B cell (primary cell): ENCODE results near the gene ETS1. TPM values are rescaled to one million over a fixed set of nuclear protein-coding genes. Genes with fewer than 3 reads are reported as not detected.

Experiments used
- ATAC-seq: fragments of 200-7000 bp; cut with Tn5 transposase; one replicate; pipeline ENCODE4 v1.10.0; 2021; ENCODE audit warnings: low read depth, mild to moderate bottlenecking, moderate number of reproducible peaks, moderate library complexity
- CTCF ChIA-PET: fragments of 350-600 bp; sonication (Branson Sonifier 250); formaldehyde crosslinking; loops from one replicate; lab custom pipeline; 2021; ENCODE audit warnings: antibody characterized with exemption, inconsistent platforms; lab: Charles Lee
- POLR2A ChIA-PET: fragments of 350-600 bp; sonication (Branson Sonifier 250); formaldehyde crosslinking; loops from one replicate; lab custom pipeline; 2021; ENCODE audit warnings: antibody characterized with exemption; lab: Charles Lee
- DNase-seq: peaks from one replicate; pipeline ENCODE4 v3.0.0; 2013
- H2AFZ ChIP-seq: 2 replicates; pipeline ENCODE4 v1.6.1; 2012; ENCODE audit warnings: mild to moderate bottlenecking, low read depth, low read length; ENCODE audit not compliant: insufficient read depth, poor library complexity, severe bottlenecking
- H3K27ac ChIP-seq, 2 donors: 1 replicate in 1 of 2; 2 replicates in 1 of 2; pipeline ENCODE4 v1.5.1; 2012 to 2013; ENCODE audit warnings: low read length in 2 of 2, mild to moderate bottlenecking in 2 of 2, moderate library complexity in 1 of 2
- H3K27me3 ChIP-seq, 4 experiments: fragments of 200-600 bp in 1 of 4; sonication (generic) in 1 of 4; replicated peaks in 1 of 4; 1 replicate in 2 of 4; 2 replicates in 2 of 4; pipeline versions ENCODE4 v1.6.1 to v1.7.0; 2013 to 2016; ENCODE audit warnings: low read length in 3 of 4, mild to moderate bottlenecking in 2 of 4, mixed read lengths in 1 of 4, moderate library complexity in 1 of 4; ENCODE audit not compliant: insufficient read depth in 4 of 4, control insufficient read depth in 3 of 4; ENCODE audit errors: control extremely low read depth in 1 of 4
- H3K36me3 ChIP-seq, 2 experiments: replicated peaks in 1 of 2; 1 replicate in 1 of 2; 2 replicates in 1 of 2; pipeline versions ENCODE4 v1.6.1 to v1.7.1; 2013; ENCODE audit warnings: low read length in 1 of 2; ENCODE audit not compliant: insufficient read depth in 2 of 2, control insufficient read depth in 1 of 2; ENCODE audit errors: control extremely low read depth in 1 of 2, extremely low read depth in 1 of 2
- H3K4me1 ChIP-seq, 2 donors: fragments of 200-600 bp in 1 of 2; sonication (generic) in 1 of 2; 1 replicate in 1 of 2; 2 replicates in 1 of 2; pipeline versions ENCODE4 v1.5.1 to v1.6.1; 2013 to 2017; ENCODE audit warnings: low read length in 2 of 2; ENCODE audit not compliant: control insufficient read depth in 2 of 2, insufficient read depth in 2 of 2
- H3K4me2 ChIP-seq: replicated peaks from 2 replicates; pipeline ENCODE3; 2012; ENCODE audit warnings: mild to moderate bottlenecking, low read depth, low read length; ENCODE audit not compliant: poor library complexity, severe bottlenecking
- H3K4me3 ChIP-seq, 5 experiments: fragments of 200-600 bp in 1 of 5; sonication (generic) in 1 of 5; 1 replicate in 3 of 5; 2 replicates in 2 of 5; pipeline versions ENCODE4 v1.5.1 to v1.7.0; 2011 to 2016; ENCODE audit warnings: low read length in 4 of 5, mild to moderate bottlenecking in 4 of 5, low read depth in 2 of 5, control low read depth in 1 of 5, moderate library complexity in 1 of 5; ENCODE audit not compliant: insufficient read depth in 1 of 5; ENCODE audit errors: control extremely low read depth in 1 of 5, extremely low read depth in 1 of 5
- H3K79me2 ChIP-seq: fragments of 200-600 bp; sonication (generic); one replicate; pipeline ENCODE4 v1.6.0; 2016; ENCODE audit warnings: low read length; ENCODE audit not compliant: control insufficient read depth, insufficient read depth
- H3K9ac ChIP-seq: fragments of 200-600 bp; sonication (generic); 2 replicates; pipeline ENCODE4 v1.6.1; 2017; ENCODE audit warnings: mild to moderate bottlenecking, low read length, moderate library complexity
- H3K9me3 ChIP-seq, 3 donors: one replicate each; pipeline versions ENCODE4 v1.6.1 to v1.7.1; 2013; ENCODE audit warnings: low read length in 2 of 3; ENCODE audit not compliant: control insufficient read depth in 2 of 3, insufficient read depth in 1 of 3; ENCODE audit errors: control extremely low read depth in 1 of 3
- H4K20me1 ChIP-seq: 2 replicates; pipeline ENCODE4 v1.6.0; 2012; ENCODE audit warnings: mild to moderate bottlenecking, low read length; ENCODE audit not compliant: insufficient read depth, control insufficient read depth, poor library complexity, severe bottlenecking
- H3K27ac Mint-ChIP-seq: one replicate; pipeline ENCODE4 v1.8.0; 2021; ENCODE audit warnings: mixed read lengths
- H3K27me3 Mint-ChIP-seq: one replicate; pipeline ENCODE4 v1.8.0; 2021; ENCODE audit warnings: mixed read lengths
- H3K4me1 Mint-ChIP-seq: one replicate; pipeline ENCODE4 v1.8.0; 2021; ENCODE audit warnings: mixed read lengths
- H3K4me3 Mint-ChIP-seq: one replicate; pipeline ENCODE4 v1.8.0; 2021; ENCODE audit warnings: mixed read lengths
- H3K9me3 Mint-ChIP-seq: one replicate; pipeline ENCODE4 v1.8.0; 2022; ENCODE audit warnings: mixed read lengths; ENCODE audit not compliant: insufficient read depth
- EZH2 ChIP-seq: IDR thresholded peaks from 2 replicates; pipeline ENCODE4 v1.6.1; 2012; ENCODE audit warnings: borderline replicate concordance, low read depth, mild to moderate bottlenecking, moderate library complexity, low read length; ENCODE audit not compliant: insufficient read depth, poor library complexity, severe bottlenecking
- WGBS: methylation state at CpG from one replicate; pipeline ENCODE4 v1.1.5; 2013; ENCODE audit warnings: missing lambda C conversion rate; ENCODE audit not compliant: insufficient coverage; 5-methylcytosine and 5-hydroxymethylcytosine counted together
- intact Hi-C: fragments of 100-400 bp; cut with micrococcal nuclease; formaldehyde crosslinking; loops from one replicate; pipeline ENCODE4 v1.10.0; 2022
- polyA plus RNA-seq: library from polyadenylated mRNA; depleted of rRNA; stranded (reverse); fragments of >200 nt; gene quantifications from 2 replicates; pipeline ENCODE4 v1.2.3, GENCODE V29; 2012
- total RNA-seq, 2 donors: library from RNA; stranded (reverse); fragments of 120-200 nt in 1 of 2; gene quantifications; 1 replicate in 1 of 2; 2 replicates in 1 of 2; pipeline versions ENCODE4 v1.2.3 to v1.2.4, GENCODE V29; 2013 to 2022
- TF ChIP-seq, protein P1 (sequence below): fragments of 200-600 bp; IDR thresholded peaks from one replicate; pipeline ENCODE4 v1.8.0; 2022; ENCODE audit warnings: antibody characterized with exemption, mild to moderate bottlenecking

Gene ETS1
- total and polyA plus RNA-seq, 2 donors (not counting 1 experiment from before 2014, with no cell fraction given) = 115 to 271 TPM

DNA sequence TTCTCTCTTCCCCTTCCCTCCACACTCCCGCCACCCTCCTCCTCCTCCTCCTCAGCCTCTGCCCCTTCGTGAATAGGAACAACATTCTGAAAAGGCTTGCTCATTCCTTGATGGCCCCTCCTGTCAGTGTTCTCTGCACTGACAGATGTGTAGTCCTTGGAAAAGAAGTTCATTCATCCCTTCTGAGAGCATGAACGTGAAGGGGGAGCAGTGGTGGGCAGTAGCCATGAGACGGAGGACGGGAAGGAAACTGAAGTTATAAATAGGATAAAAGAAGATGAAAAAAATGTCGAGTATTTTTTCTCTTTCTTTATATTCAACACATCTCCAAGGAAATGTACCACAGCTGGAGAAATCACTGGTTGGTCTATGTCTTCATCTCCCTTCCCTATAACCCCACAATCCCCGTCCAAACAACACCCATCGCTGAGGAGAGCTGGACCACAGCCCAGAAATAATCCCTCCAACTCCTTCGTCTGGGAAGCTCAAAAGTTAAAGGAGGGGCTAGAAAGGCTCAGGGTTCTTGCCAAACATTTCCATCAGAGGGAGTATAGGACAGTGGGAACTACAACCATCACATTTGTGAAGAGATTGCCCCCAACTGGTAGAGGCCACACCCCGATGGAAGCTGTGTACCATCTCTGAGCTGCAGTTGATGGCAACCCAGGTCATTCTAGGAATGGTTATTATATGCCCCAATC lies 33.5 kb downstream of the ETS1 start:
- Histone ChIP-seq H3K9me3 (no peaks in the 10 kb centered on the region), H3K9ac (peak overlapping the region; percentile 55), H3K4me1 (peaks cover 57 to 64% of the 10 kb centered on the region in 2 donors), H3K27me3 (no peaks in the 10 kb centered on the region), H3K4me3 (peak overlapping the region in 4 of 5 experiments; percentile 12 to 58 (median 34)), H2AFZ (peak overlapping the region; percentile 78), H3K36me3 (no peaks in the 10 kb centered on the region), H3K4me2 (peak overlapping the region; percentile 77), H4K20me1 (no peaks in the 10 kb centered on the region), H3K79me2 (peaks cover 11% of the 10 kb centered on the region), H3K27ac (peak overlapping the region; percentile 92 to 93)
- ATAC-seq (no peak), DNase-seq (peak; percentile 26)
- Mint-ChIP-seq H3K27ac (peak overlapping the region; percentile 99), H3K9me3 (no peaks in the 10 kb centered on the region), H3K4me3 (peak overlapping the region; percentile 85), H3K27me3 (no peaks in the 10 kb centered on the region), H3K4me1 (peaks cover 64% of the 10 kb centered on the region)
- ChIA-PET CTCF (interaction anchor here (0.6 to 4.6 kb wide), 23 partner anchors 8 to 277 kb away, joined by 3 to 81 read pairs (median 7); no protein-coding TSS in a partner anchor), POLR2A (interaction anchor here (0.7 to 3.2 kb wide), 14 partner anchors 9 to 200 kb away, joined by 3 to 40 read pairs (median 4); no protein-coding TSS in a partner anchor)
- TF ChIP-seq EZH2 = no peak
- TF ChIP-seq, protein P1, sequence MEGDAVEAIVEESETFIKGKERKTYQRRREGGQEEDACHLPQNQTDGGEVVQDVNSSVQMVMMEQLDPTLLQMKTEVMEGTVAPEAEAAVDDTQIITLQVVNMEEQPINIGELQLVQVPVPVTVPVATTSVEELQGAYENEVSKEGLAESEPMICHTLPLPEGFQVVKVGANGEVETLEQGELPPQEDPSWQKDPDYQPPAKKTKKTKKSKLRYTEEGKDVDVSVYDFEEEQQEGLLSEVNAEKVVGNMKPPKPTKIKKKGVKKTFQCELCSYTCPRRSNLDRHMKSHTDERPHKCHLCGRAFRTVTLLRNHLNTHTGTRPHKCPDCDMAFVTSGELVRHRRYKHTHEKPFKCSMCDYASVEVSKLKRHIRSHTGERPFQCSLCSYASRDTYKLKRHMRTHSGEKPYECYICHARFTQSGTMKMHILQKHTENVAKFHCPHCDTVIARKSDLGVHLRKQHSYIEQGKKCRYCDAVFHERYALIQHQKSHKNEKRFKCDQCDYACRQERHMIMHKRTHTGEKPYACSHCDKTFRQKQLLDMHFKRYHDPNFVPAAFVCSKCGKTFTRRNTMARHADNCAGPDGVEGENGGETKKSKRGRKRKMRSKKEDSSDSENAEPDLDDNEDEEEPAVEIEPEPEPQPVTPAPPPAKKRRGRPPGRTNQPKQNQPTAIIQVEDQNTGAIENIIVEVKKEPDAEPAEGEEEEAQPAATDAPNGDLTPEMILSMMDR = no peak
- intact Hi-C loops = loop anchor here (1.0 to 5.0 kb wide), 8 partner anchors 10 to 288 kb away; no protein-coding TSS in a partner anchor
- WGBS = no CpG with 5 or more reads among the region's 10 CpGs
